HepG2 (cell line): ENCODE data around the gene SPRR4. TPM values are rescaled to one million over a fixed set of nuclear protein-coding genes. Genes with fewer than 3 reads are reported as not detected.

Experiments
- ATAC-seq: fragments of 200-7000 bp; cut with Tn5 transposase; 3 replicates; pipeline ENCODE4 v1.9.1; 2020; ENCODE audit warnings: mild to moderate bottlenecking, moderate library complexity
- BruUV-seq: library from RNA; stranded (reverse); fragments of 400-500 nt; replicated peaks from 2 replicates; lab custom pipeline; 2021; lab: Mats Ljungman, UMichigan
- CTCF ChIA-PET: fragments of 300-600 bp; formaldehyde crosslinking; extraction: SDS; loops from one replicate; lab custom pipeline; 2021; ENCODE audit warnings: low total read pairs, inconsistent platforms, low intra/inter-chr PET ratio; lab: Yijun Ruan, JAX
- POLR2A ChIA-PET: fragments of 350-600 bp; sonication (Branson Sonifier 250); formaldehyde crosslinking; loops from one replicate; lab custom pipeline; 2020; ENCODE audit warnings: antibody characterized with exemption, inconsistent platforms; lab: Yijun Ruan, JAX
- DNase-seq: peaks from one replicate; pipeline ENCODE4 v3.0.0-alpha.2; 2015; ENCODE audit warnings: low spot score
- FAIRE-seq: peaks from 3 replicates; lab custom pipeline; 2011; peaks lifted over from hg19 to GRCh38; lab: Jason Lieb, UNC
- H2AFZ ChIP-seq: one replicate; pipeline ENCODE4 v1.6.1; 2011; ENCODE audit warnings: low read length, inconsistent platforms
- H3K27ac ChIP-seq: fragments of 300-600 bp; 3 replicates; pipeline ENCODE4 v1.8.0; 2011; ENCODE audit warnings: mixed run types, mild to moderate bottlenecking, mixed read lengths, low read length, inconsistent platforms; ENCODE audit not compliant: insufficient read depth; ENCODE audit errors: extremely low read length
- H3K27me3 ChIP-seq, 2 experiments: fragments of 200-600 bp in 1 of 2; 2 replicates in 1 of 2; 3 replicates in 1 of 2; pipeline versions ENCODE4 v1.6.0 to v1.8.0; 2011; ENCODE audit warnings: low read length in 2 of 2, mild to moderate bottlenecking in 2 of 2, moderate library complexity in 2 of 2, inconsistent platforms in 1 of 2; ENCODE audit not compliant: insufficient read depth in 2 of 2, control insufficient read depth in 1 of 2
- H3K36me3 ChIP-seq, 2 experiments: fragments of 200-600 bp in 1 of 2; replicated peaks in 1 of 2; 2 replicates in 1 of 2; 3 replicates in 1 of 2; pipeline versions ENCODE4 v1.5.1 to v1.8.0; 2011; ENCODE audit warnings: low read length in 2 of 2, inconsistent platforms in 1 of 2; ENCODE audit not compliant: insufficient read depth in 2 of 2, control insufficient read depth in 1 of 2
- H3K4me1 ChIP-seq: 2 replicates; pipeline ENCODE4 v1.5.1; 2012; ENCODE audit warnings: low read length, inconsistent platforms; ENCODE audit not compliant: insufficient read depth
- H3K4me2 ChIP-seq: 2 replicates; pipeline ENCODE4 v1.6.0; 2011; ENCODE audit warnings: low read depth, low read length, inconsistent platforms
- H3K4me3 ChIP-seq, 3 experiments: fragments of 200-600 bp in 1 of 3; sonication (generic), shearing (Covaris generic) in 1 of 3; replicated peaks in 1 of 3; 2 replicates each; pipeline ENCODE4 v1.5.1; 2011 to 2016; ENCODE audit warnings: low read length in 3 of 3, inconsistent platforms in 2 of 3, low read depth in 2 of 3, mild to moderate bottlenecking in 2 of 3, control low read depth in 1 of 3, mixed read lengths in 1 of 3; ENCODE audit not compliant: insufficient read depth in 1 of 3
- H3K79me2 ChIP-seq: one replicate; pipeline ENCODE4 v1.6.1; 2011; ENCODE audit warnings: low read length, inconsistent platforms; ENCODE audit not compliant: insufficient read depth
- H3K9ac ChIP-seq: 2 replicates; pipeline ENCODE4 v1.6.0; 2011; ENCODE audit warnings: mild to moderate bottlenecking, low read depth, low read length, inconsistent platforms; ENCODE audit not compliant: insufficient read depth
- H3K9me3 ChIP-seq: 2 replicates; pipeline ENCODE4 v1.5.1; 2012; ENCODE audit warnings: mild to moderate bottlenecking, low read length
- H4K20me1 ChIP-seq: 2 replicates; pipeline ENCODE4 v1.6.0; 2011; ENCODE audit warnings: inconsistent platforms, mild to moderate bottlenecking, low read length, moderate library complexity; ENCODE audit not compliant: insufficient read depth
- ARHGAP35 ChIP-seq: sonication (generic); formaldehyde crosslinking; IDR thresholded peaks from 2 replicates; pipeline ENCODE4 v1.9.0; 2022; ENCODE audit warnings: mild to moderate bottlenecking, inconsistent platforms, moderate library complexity, missing genetic modification reagents, borderline replicate concordance
- FOXP4 ChIP-seq: sonication (generic); formaldehyde crosslinking; IDR thresholded peaks from 2 replicates; pipeline ENCODE4 v1.4.0; 2020; ENCODE audit warnings: missing genetic modification reagents
- GZF1 ChIP-seq: sonication (generic); formaldehyde crosslinking; IDR thresholded peaks from 2 replicates; pipeline ENCODE4 v1.5.1; 2020; ENCODE audit warnings: mild to moderate bottlenecking, missing genetic modification reagents
- KAT2B ChIP-seq: fragments of 150-350 bp; IDR thresholded peaks from 2 replicates; pipeline ENCODE4 v1.6.1; 2014; ENCODE audit warnings: low read depth, low read length, borderline replicate concordance
- KLF15 ChIP-seq: sonication (generic); formaldehyde crosslinking; IDR thresholded peaks from 2 replicates; pipeline ENCODE4 v1.8.1; 2023; ENCODE audit warnings: borderline replicate concordance, mild to moderate bottlenecking, inconsistent platforms, missing genetic modification reagents, mixed read lengths
- PITX1 ChIP-seq: sonication (generic); formaldehyde crosslinking; IDR thresholded peaks from 2 replicates; pipeline ENCODE4 v1.5.1; 2020; ENCODE audit warnings: mild to moderate bottlenecking, missing genetic modification reagents
- ZBTB1 ChIP-seq: sonication (generic); formaldehyde crosslinking; IDR thresholded peaks from 2 replicates; pipeline ENCODE4 v1.4.0; 2020; ENCODE audit warnings: missing genetic modification reagents, borderline replicate concordance
- ZFP37 ChIP-seq: sonication (generic); formaldehyde crosslinking; IDR thresholded peaks from 2 replicates; pipeline ENCODE4 v1.4.0; 2020; ENCODE audit warnings: missing genetic modification reagents, borderline replicate concordance
- ZNF577 ChIP-seq: sonication (generic); formaldehyde crosslinking; IDR thresholded peaks from 2 replicates; pipeline ENCODE4 v1.4.0; 2020; ENCODE audit warnings: mild to moderate bottlenecking, low read depth, missing genetic modification reagents, borderline replicate concordance
- WGBS: methylation state at CpG from one replicate; pipeline ENCODE4 v1.1.6; 2017; ENCODE audit warnings: low lambda C conversion rate; 5-methylcytosine and 5-hydroxymethylcytosine counted together
- in situ Hi-C: cut with HindIII; loops from 2 replicates; pipeline ENCODE4 v1.10.0; 2017; ENCODE audit warnings: low pct_unique_long_range_greater_than_20kb; ENCODE audit not compliant: extremely low pct_ligation_motif_present
- intact Hi-C: fragments of 100-400 bp; cut with micrococcal nuclease; formaldehyde crosslinking; loops from one replicate; pipeline ENCODE4 v1.10.0; 2022; ENCODE audit not compliant: unreplicated experiment
- polyA plus RNA-seq, 8 experiments: library from polyadenylated mRNA; depleted of rRNA in 3 of 8; stranded (reverse) in 7 of 8; unstranded in 1 of 8; fragments of >200 nt; fragmentation: Illumina TruSeq in 4 of 8; extraction: Trizol in 4 of 8; gene quantifications; 2 replicates each; pipeline versions ENCODE4 v1.2.1 to v1.2.3, GENCODE V29; 2011 to 2016; ENCODE audit warnings: low read depth in 4 of 8, missing spikeins in 1 of 8, mixed read lengths in 1 of 8; ENCODE audit not compliant: insufficient read depth in 1 of 8
- total RNA-seq, 5 experiments: library from RNA; depleted of rRNA; stranded (reverse); fragments of >200 nt; fragmentation: Illumina TruSeq; extraction: Trizol; gene quantifications; 2 replicates each; pipeline ENCODE4 v1.2.3, GENCODE V29; 2016; ENCODE audit warnings: low read depth in 1 of 5
- TF ChIP-seq, protein P1 (sequence below): sonication (generic); formaldehyde crosslinking; IDR thresholded peaks from 2 replicates; pipeline ENCODE4 v1.4.0; 2020; ENCODE audit warnings: missing genetic modification reagents

SPRR4 gene
- total and polyA plus RNA-seq, 2 of the 13 experiments (the other 11 are each of a cell fraction or from before 2014, with no cell fraction given) = not detected

- H3K4me3 ChIP-seq = no peak overlapping the region
- TF ChIP-seq ZNF577 (CRISPR knock-in tag) = no peak
- TF ChIP-seq KLF15 = no peak
- TF ChIP-seq KAT2B = no peak
- no peak for TF ChIP-seq PITX1 (CRISPR knock-in tag)
- no peak for TF ChIP-seq FOXP4 (CRISPR knock-in tag)
- TF ChIP-seq GZF1 (CRISPR knock-in tag) = no peak
- TF ChIP-seq, protein P1, sequence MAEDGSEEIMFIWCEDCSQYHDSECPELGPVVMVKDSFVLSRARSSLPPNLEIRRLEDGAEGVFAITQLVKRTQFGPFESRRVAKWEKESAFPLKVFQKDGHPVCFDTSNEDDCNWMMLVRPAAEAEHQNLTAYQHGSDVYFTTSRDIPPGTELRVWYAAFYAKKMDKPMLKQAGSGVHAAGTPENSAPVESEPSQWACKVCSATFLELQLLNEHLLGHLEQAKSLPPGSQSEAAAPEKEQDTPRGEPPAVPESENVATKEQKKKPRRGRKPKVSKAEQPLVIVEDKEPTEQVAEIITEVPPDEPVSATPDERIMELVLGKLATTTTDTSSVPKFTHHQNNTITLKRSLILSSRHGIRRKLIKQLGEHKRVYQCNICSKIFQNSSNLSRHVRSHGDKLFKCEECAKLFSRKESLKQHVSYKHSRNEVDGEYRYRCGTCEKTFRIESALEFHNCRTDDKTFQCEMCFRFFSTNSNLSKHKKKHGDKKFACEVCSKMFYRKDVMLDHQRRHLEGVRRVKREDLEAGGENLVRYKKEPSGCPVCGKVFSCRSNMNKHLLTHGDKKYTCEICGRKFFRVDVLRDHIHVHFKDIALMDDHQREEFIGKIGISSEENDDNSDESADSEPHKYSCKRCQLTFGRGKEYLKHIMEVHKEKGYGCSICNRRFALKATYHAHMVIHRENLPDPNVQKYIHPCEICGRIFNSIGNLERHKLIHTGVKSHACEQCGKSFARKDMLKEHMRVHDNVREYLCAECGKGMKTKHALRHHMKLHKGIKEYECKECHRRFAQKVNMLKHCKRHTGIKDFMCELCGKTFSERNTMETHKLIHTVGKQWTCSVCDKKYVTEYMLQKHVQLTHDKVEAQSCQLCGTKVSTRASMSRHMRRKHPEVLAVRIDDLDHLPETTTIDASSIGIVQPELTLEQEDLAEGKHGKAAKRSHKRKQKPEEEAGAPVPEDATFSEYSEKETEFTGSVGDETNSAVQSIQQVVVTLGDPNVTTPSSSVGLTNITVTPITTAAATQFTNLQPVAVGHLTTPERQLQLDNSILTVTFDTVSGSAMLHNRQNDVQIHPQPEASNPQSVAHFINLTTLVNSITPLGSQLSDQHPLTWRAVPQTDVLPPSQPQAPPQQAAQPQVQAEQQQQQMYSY (CRISPR knock-in tag) = no peak
- TF ChIP-seq ZFP37 = no peak
- no peak for TF ChIP-seq ARHGAP35
- TF ChIP-seq ZBTB1 (CRISPR knock-in tag) = no peak
- TF ChIP-seq, all 625 proteins: peak for 0
- ATAC-seq (no peak), DNase-seq (no peak), FAIRE-seq (no peak)
- H3K27ac ChIP-seq = no peak overlapping the region
- H3K4me2 ChIP-seq = no peak overlapping the region
- peaks cover 0 to 3% of the 10 kb centered on the region in 2 experiments; a peak in 1 of 5 replicates for H3K27me3 ChIP-seq
- ChIA-PET POLR2A (no interaction called here), CTCF (no interaction called here)
- no peaks in the 10 kb centered on the region for H3K36me3 ChIP-seq
- intact Hi-C loops = loop anchor here (10.0 kb wide), 1 partner anchor 57 kb away; no protein-coding TSS in a partner anchor
- no peaks in the 10 kb centered on the region for H4K20me1 ChIP-seq
- H2AFZ ChIP-seq = no peak overlapping the region
- 3% methylated on average over 5 of the region's 5 CpGs for WGBS
- no peaks in the 10 kb centered on the region for H3K79me2 ChIP-seq
- no peak overlapping the region for H3K9ac ChIP-seq
- no peaks in the 10 kb centered on the region for H3K9me3 ChIP-seq
- in situ Hi-C loops = no loop called here
- no TSS peak for BruUV-seq
- no peaks in the 10 kb centered on the region for H3K4me1 ChIP-seq
Measured at GRCh38 chr1:152951711-152952110, 18.7 kb upstream of the SPRR4 start.
